GM12801 (cell line): ENCODE measurements around the gene ARHGEF11.

Experiments used
- TF ChIP-seq, protein P1 (sequence below): IDR thresholded peaks from one replicate; pipeline ENCODE4 v1.5.1; 2011; ENCODE audit warnings: control low read depth; ENCODE audit not compliant: insufficient read length; ENCODE audit errors: extremely low read depth

ARHGEF11 gene

DNA sequence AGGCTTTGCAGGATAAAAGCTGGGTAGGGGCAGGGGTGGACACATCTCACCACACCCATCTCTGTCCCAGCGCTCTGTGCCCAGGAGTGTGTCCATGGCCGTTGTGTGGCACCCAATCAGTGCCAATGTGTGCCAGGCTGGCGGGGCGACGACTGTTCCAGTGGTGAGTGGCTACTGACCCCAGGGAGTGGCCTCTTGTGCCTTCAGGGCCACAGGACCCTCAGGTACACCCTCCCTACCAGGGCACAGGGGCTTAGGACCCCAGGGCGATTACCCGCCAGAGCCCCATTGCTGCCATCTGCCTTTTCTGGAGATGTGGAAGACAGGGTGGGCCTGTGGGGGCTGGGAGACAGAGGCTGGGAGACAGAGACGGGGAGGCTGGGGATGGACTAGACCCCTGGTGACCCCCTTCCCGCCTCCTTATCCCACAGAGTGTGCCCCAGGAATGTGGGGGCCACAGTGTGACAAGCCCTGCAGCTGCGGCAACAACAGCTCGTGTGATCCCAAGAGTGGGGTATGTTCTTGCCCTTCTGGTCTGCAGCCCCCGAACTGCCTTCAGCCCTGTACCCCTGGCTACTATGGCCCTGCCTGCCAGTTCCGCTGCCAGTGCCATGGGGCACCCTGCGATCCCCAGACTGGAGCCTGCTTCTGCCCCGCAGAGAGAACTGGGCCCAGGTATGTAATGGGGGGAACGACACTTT lies 139.2 kb downstream of the ARHGEF11 start:
- TF ChIP-seq, protein P1, sequence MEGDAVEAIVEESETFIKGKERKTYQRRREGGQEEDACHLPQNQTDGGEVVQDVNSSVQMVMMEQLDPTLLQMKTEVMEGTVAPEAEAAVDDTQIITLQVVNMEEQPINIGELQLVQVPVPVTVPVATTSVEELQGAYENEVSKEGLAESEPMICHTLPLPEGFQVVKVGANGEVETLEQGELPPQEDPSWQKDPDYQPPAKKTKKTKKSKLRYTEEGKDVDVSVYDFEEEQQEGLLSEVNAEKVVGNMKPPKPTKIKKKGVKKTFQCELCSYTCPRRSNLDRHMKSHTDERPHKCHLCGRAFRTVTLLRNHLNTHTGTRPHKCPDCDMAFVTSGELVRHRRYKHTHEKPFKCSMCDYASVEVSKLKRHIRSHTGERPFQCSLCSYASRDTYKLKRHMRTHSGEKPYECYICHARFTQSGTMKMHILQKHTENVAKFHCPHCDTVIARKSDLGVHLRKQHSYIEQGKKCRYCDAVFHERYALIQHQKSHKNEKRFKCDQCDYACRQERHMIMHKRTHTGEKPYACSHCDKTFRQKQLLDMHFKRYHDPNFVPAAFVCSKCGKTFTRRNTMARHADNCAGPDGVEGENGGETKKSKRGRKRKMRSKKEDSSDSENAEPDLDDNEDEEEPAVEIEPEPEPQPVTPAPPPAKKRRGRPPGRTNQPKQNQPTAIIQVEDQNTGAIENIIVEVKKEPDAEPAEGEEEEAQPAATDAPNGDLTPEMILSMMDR: no peak

GRCh38 chr1:156905651-156906050 lies 139.9 kb downstream of the ARHGEF11 start:
- TF ChIP-seq, protein P1: no peak

DNA sequence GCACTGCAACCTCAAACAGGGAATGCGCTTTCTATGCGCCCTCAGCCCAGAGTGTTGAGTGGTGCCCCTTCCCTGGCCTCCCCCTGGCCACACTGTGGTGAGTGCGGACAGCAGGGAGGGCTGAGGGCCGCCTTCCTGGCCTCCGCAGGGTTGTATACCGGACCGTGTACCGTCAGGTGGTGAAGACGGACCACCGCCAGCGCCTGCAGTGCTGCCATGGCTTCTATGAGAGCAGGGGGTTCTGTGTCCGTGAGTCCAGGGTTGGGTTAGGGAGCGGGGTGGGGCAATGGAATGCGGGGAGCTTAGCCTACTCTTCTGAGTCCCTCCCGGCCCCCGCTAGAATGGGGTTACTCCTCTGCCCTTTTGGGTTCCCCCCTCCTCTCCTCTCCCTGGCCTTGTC lies 140.4 kb downstream of the ARHGEF11 start:
- TF ChIP-seq, protein P1: no peak

DNA sequence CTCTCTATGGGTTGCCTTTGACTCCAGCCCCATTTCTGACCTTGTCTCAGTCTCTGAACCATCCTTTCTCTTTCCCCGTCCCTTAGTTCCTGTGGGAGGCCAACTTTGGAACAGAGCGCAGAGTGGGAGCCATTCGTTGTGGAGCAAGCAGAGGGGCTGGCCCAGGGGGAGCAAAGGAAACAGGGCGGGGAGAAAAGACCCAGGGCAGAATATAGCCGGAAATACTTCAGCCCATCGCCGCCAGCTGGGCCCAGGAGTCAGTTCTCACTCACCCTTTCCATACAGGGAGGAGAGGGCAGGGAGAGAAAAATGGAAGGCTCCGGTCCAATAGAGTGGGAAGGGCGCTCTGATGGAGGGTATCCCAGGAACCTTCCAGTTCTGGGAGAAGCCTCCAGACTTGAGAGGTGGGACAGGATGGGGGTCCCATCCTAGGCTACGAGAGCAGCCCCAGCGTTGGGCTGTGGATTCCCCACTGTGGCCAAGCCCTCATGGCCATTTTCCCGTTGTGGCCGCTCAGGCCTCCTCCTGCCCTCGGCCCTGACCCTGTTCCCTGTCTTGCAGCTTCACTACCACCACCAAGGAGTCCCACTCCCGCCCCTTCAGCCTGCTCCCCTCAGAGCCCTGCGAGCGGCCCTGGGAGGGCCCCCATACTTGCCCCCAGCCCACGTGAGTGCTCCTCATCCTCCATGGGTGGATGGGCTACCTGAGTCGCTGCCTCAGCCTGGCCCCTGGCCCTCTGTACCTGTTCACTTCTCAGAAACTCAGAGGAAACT lies 141.2 kb downstream of the ARHGEF11 start:
- TF ChIP-seq, protein P1: no peak

GRCh38 chr1:156903328-156904091 lies 142.0 kb downstream of the ARHGEF11 start:
- TF ChIP-seq, protein P1: no peak

GRCh38 chr1:156901966-156902915 lies 143.3 kb downstream of the ARHGEF11 start:
- TF ChIP-seq, protein P1: no peak

GRCh38 chr1:156901590-156901900 lies 144.0 kb downstream of the ARHGEF11 start:
- TF ChIP-seq, protein P1: no peak
